A549 (cell line): ENCODE measurements around the gene NRIP2. TPM values are rescaled to one million over a fixed set of nuclear protein-coding genes. Genes with fewer than 3 reads are reported as not detected.

ENCODE experiments used
- ATAC-seq, 2 experiments: fragments of 200-7000 bp in 1 of 2; fragments of >200 bp in 1 of 2; cut with Nextera tagmentation in 1 of 2; cut with Tn5 transposase in 1 of 2; 3 replicates each; pipeline versions ENCODE4 v1.8.0 to v1.9.1; 2018 to 2020; ENCODE audit warnings: mild to moderate bottlenecking in 1 of 2, moderate library complexity in 1 of 2
- CTCF ChIA-PET: fragments of 300-600 bp; sonication (Branson Sonifier 250); formaldehyde crosslinking; extraction: SDS; loops from one replicate; lab custom pipeline; 2021; ENCODE audit warnings: antibody characterized with exemption, inconsistent platforms; lab: Yijun Ruan, JAX
- POLR2A ChIA-PET: fragments of 350-600 bp; formaldehyde crosslinking; extraction: SDS; loops from one replicate; lab custom pipeline; 2021; ENCODE audit warnings: antibody characterized with exemption, inconsistent platforms; lab: Yijun Ruan, JAX
- DNase-seq, 2 experiments: peaks; one replicate each; pipeline versions ENCODE4 v3.0.0 to v3.0.0-alpha.2; 2011 to 2016; ENCODE audit warnings: low read depth in 1 of 2, low spot score in 1 of 2
- FAIRE-seq: peaks from 2 replicates; lab custom pipeline; 2011; peaks lifted over from hg19 to GRCh38; lab: Jason Lieb, UNC
- H3K27ac ChIP-seq, 2 experiments: fragments of >200 bp; sonication (Bioruptor Twin); formaldehyde crosslinking; 3 replicates each; pipeline ENCODE4 v1.5.1; 2016 to 2017
- H3K4me1 ChIP-seq: fragments of >200 bp; sonication (Bioruptor Twin); formaldehyde crosslinking; 3 replicates; pipeline ENCODE4 v1.6.1; 2016
- H3K4me2 ChIP-seq: fragments of >200 bp; sonication (Bioruptor Twin); formaldehyde crosslinking; 3 replicates; pipeline ENCODE4 v1.6.1; 2016
- H3K4me3 ChIP-seq: fragments of >200 bp; sonication (Bioruptor Twin); formaldehyde crosslinking; 3 replicates; pipeline ENCODE4 v1.5.1; 2016
- H3K9me3 ChIP-seq: fragments of >200 bp; sonication (Bioruptor Twin); formaldehyde crosslinking; 3 replicates; pipeline ENCODE4 v1.6.1; 2016
- BHLHE40 ChIP-seq: IDR thresholded peaks from 2 replicates; pipeline ENCODE4 v1.6.1; 2012; ENCODE audit warnings: low read depth, low read length, inconsistent platforms
- CBX2 ChIP-seq: fragments of 200-600 bp; sonication (generic); IDR thresholded peaks from 2 replicates; pipeline ENCODE4 v1.6.1; 2016; ENCODE audit warnings: low read depth, mild to moderate bottlenecking, borderline replicate concordance
- CBX8 ChIP-seq: fragments of 200-600 bp; sonication (generic); IDR thresholded peaks from 2 replicates; pipeline ENCODE4 v1.6.1; 2016
- CEBPB ChIP-seq, 2 experiments: fragments of >200 bp in 1 of 2; sonication (Bioruptor Twin) in 1 of 2; formaldehyde crosslinking in 1 of 2; IDR thresholded peaks; 2 replicates each; pipeline ENCODE4 v1.6.1; 2012 to 2016
- CHD4 ChIP-seq: fragments of 200-600 bp; sonication (generic); IDR thresholded peaks from 2 replicates; pipeline ENCODE4 v1.6.1; 2016; ENCODE audit warnings: antibody characterized with exemption, mild to moderate bottlenecking, borderline replicate concordance
- EHF ChIP-seq: fragments of 250-450 bp; sonication (Bioruptor Pico); IDR thresholded peaks from 2 replicates; pipeline ENCODE4 v1.5.0; 2020; ENCODE audit warnings: mild to moderate bottlenecking
- EHMT2 ChIP-seq: fragments of 200-600 bp; sonication (generic); IDR thresholded peaks from 2 replicates; pipeline ENCODE4 v1.6.1; 2016; ENCODE audit warnings: antibody characterized with exemption, low read depth, mild to moderate bottlenecking, moderate library complexity
- ELK1 ChIP-seq: fragments of 150-350 bp; IDR thresholded peaks from 2 replicates; pipeline ENCODE4 v1.6.1; 2014; ENCODE audit warnings: low read depth, mild to moderate bottlenecking, low read length
- EP300 ChIP-seq, 2 experiments: fragments of >200 bp; sonication (Bioruptor Twin); formaldehyde crosslinking; IDR thresholded peaks; 2 replicates in 1 of 2; 3 replicates in 1 of 2; pipeline ENCODE4 v1.6.1; 2016 to 2017
- FOSB ChIP-seq: fragments of 250-450 bp; sonication (Bioruptor Pico); IDR thresholded peaks from 2 replicates; pipeline ENCODE4 v1.5.0; 2020; ENCODE audit warnings: mild to moderate bottlenecking, moderate library complexity
- FOSL2 ChIP-seq, 2 experiments: fragments of 450-650 bp in 1 of 2; fragments of >200 bp in 1 of 2; sonication (Bioruptor Twin) in 1 of 2; formaldehyde crosslinking; IDR thresholded peaks; 2 replicates each; pipeline versions ENCODE4 v1.5.0 to v1.6.1; 2016 to 2020; ENCODE audit warnings: mild to moderate bottlenecking in 1 of 2, moderate library complexity in 1 of 2
- FOXS1 ChIP-seq: fragments of 250-450 bp; sonication (Bioruptor Pico); IDR thresholded peaks from 2 replicates; pipeline ENCODE4 v1.5.0; 2020; ENCODE audit warnings: mild to moderate bottlenecking, moderate library complexity
- GATA3 ChIP-seq: IDR thresholded peaks from 2 replicates; pipeline ENCODE4 v1.6.1; 2012; ENCODE audit warnings: borderline replicate concordance
- HES2 ChIP-seq: fragments of >200 bp; sonication (Bioruptor Twin); formaldehyde crosslinking; IDR thresholded peaks from 2 replicates; pipeline ENCODE4 v1.6.1; 2016
- KDM1A ChIP-seq: fragments of 200-600 bp; sonication (generic); IDR thresholded peaks from 2 replicates; pipeline ENCODE4 v1.6.1; 2016; ENCODE audit warnings: low read depth, mild to moderate bottlenecking
- KDM5A ChIP-seq: fragments of 200-600 bp; sonication (generic); IDR thresholded peaks from 2 replicates; pipeline ENCODE4 v1.6.1; 2016; ENCODE audit warnings: antibody characterized with exemption, mild to moderate bottlenecking
- MAX ChIP-seq: IDR thresholded peaks from 2 replicates; pipeline ENCODE4 v1.6.1; 2012
- MYC ChIP-seq: IDR thresholded peaks from 2 replicates; pipeline ENCODE4 v1.6.1; 2012; ENCODE audit warnings: mild to moderate bottlenecking, inconsistent platforms, low read length, improper control_type of control experiment, borderline replicate concordance
- NPAS2 ChIP-seq: fragments of 250-450 bp; sonication (Bioruptor Pico); IDR thresholded peaks from 2 replicates; pipeline ENCODE4 v1.8.0; 2022; ENCODE audit warnings: mild to moderate bottlenecking, moderate library complexity, borderline replicate concordance
- NR3C1 ChIP-seq: fragments of >200 bp; sonication (Bioruptor Twin); formaldehyde crosslinking; IDR thresholded peaks from 3 replicates; pipeline ENCODE4 v1.6.1; 2017
- PBX3 ChIP-seq: IDR thresholded peaks from 2 replicates; pipeline ENCODE4 v1.6.1; 2012
- PHF8 ChIP-seq: fragments of 200-600 bp; sonication (generic); IDR thresholded peaks from 2 replicates; pipeline ENCODE4 v1.6.1; 2016; ENCODE audit warnings: low read depth, mild to moderate bottlenecking, antibody characterized with exemption, moderate library complexity, borderline replicate concordance
- POLR2AphosphoS2 ChIP-seq: conservative IDR thresholded peaks from 2 replicates; pipeline ENCODE4 v1.6.1; 2012; ENCODE audit warnings: low read length, improper control_type of control experiment, inconsistent platforms
- RARB ChIP-seq: fragments of 250-450 bp; sonication (Bioruptor Pico); IDR thresholded peaks from 2 replicates; pipeline ENCODE4 v1.8.0; 2021; ENCODE audit warnings: mild to moderate bottlenecking, moderate library complexity
- RFX5 ChIP-seq: fragments of 450-650 bp; IDR thresholded peaks from 2 replicates; pipeline ENCODE4 v1.7.1; 2014; ENCODE audit warnings: antibody characterized with exemption, mild to moderate bottlenecking, moderate library complexity
- SREBF2 ChIP-seq: fragments of 450-650 bp; IDR thresholded peaks from 2 replicates; pipeline ENCODE4 v1.6.1; 2014; ENCODE audit warnings: mild to moderate bottlenecking, moderate library complexity
- TFCP2L1 ChIP-seq: fragments of 250-450 bp; sonication (Bioruptor Pico); IDR thresholded peaks from 2 replicates; pipeline ENCODE4 v1.5.0; 2021; ENCODE audit warnings: mild to moderate bottlenecking
- TP53 ChIP-seq: fragments of 250-450 bp; sonication (Bioruptor Pico); IDR thresholded peaks from 2 replicates; pipeline ENCODE4 v1.5.0; 2021; ENCODE audit warnings: mild to moderate bottlenecking, moderate library complexity
- USF2 ChIP-seq: fragments of 450-650 bp; IDR thresholded peaks from 2 replicates; pipeline ENCODE4 v1.6.1; 2014; ENCODE audit warnings: antibody characterized with exemption
- ZFP36 ChIP-seq: fragments of 450-650 bp; IDR thresholded peaks from 2 replicates; pipeline ENCODE4 v1.6.1; 2014; ENCODE audit warnings: borderline replicate concordance; ENCODE audit not compliant: partially characterized antibody
- ZSCAN20 ChIP-seq: fragments of 250-450 bp; sonication (Bioruptor Pico); IDR thresholded peaks from 2 replicates; pipeline ENCODE4 v1.8.0; 2022; ENCODE audit warnings: mild to moderate bottlenecking, moderate library complexity
- WGBS: methylation state at CpG from one replicate; pipeline ENCODE4 v1.1.6; 2017; ENCODE audit errors: missing lambda C conversion rate; 5-methylcytosine and 5-hydroxymethylcytosine counted together
- polyA plus RNA-seq, 4 experiments: library from polyadenylated mRNA; depleted of rRNA in 3 of 4; stranded (reverse); fragments of >200 nt; fragmentation: RNase III in 1 of 4; extraction: RNeasy Plus Mini Kit Qiagen cat#74134 plus additional on column Dnase treatment in 1 of 4; gene quantifications; 2 replicates in 3 of 4; 3 replicates in 1 of 4; pipeline ENCODE4 v1.2.3, GENCODE V29; 2011 to 2017

Gene NRIP2
- polyA plus RNA-seq, 2 of the 4 experiments (the other 2 are of a cell fraction): not detected

- TF ChIP-seq USF2: peak; percentile 93
- TF ChIP-seq PBX3: no peak
These were observed 42.5 kb upstream of the NRIP2 start, which contains the start of the genes FOXM1 and RHNO1 (continued) for GRCh38 chr12:2877047-2877952.

GRCh38 chr12:2876431-2877046 lies 41.7 kb upstream of the NRIP2 start:
- ChIA-PET CTCF (interaction anchor here (0.6 to 1.3 kb wide), 5 partner anchors 9 to 68 kb away, joined by 3 to 5 read pairs (median 3); no protein-coding TSS in a partner anchor), POLR2A (interaction anchor here (0.6 to 2.1 kb wide), 7 partner anchors 9 to 83 kb away, joined by 3 to 14 read pairs (median 3); partner anchors contain the start of genes ITFG2 and TULP3)
- FAIRE-seq: no peak
- Histone ChIP-seq H3K9me3 (no peaks in the 10 kb centered on the region), H3K4me1 (peaks cover 12% of the 10 kb centered on the region), H3K4me2 (peak overlapping the region; percentile 85), H3K4me3 (peak overlapping the region; percentile 89), H3K27ac (peak overlapping the region; percentile 95 to 96)
- DNase-seq: peak; percentile 65 to 71
- 2% methylated on average over 23 of the region's 38 CpGs for WGBS
- ATAC-seq: peak; percentile 83 to 84
- TF ChIP-seq CHD4 (no peak), ZFP36 (no peak), BHLHE40 (no peak), SREBF2 (no peak), MAX (0 out of 2 replicates have a peak, but pooled peaks have one; percentile 20), ELK1 (no peak), ZSCAN20 (CRISPR knock-in tag) (no peak), KDM5A (peak; percentile 64; the same call in 1 of the 2 replicates), FOXS1 (CRISPR knock-in tag) (0 out of 2 replicates have a peak, but pooled peaks have one; percentile 38), FOSB (CRISPR knock-in tag) (no peak), EHMT2 (no peak), TFCP2L1 (CRISPR knock-in tag) (no peak), NR3C1 (no peak), CBX2 (no peak), NPAS2 (peak; percentile 48; the same call in 1 of the 2 replicates), FOSL2 (IDR thresholded peaks at IDR 0.05) (no peak), FOSL2 (CRISPR knock-in tag; IDR thresholded peaks at IDR 0.05) (no peak), PHF8 (no peak), GATA3 (no peak), CEBPB (IDR thresholded peaks at IDR 0.05) (no peak), TP53 (no peak), RARB (CRISPR knock-in tag) (no peak), EP300 (IDR thresholded peaks at IDR 0.05) (no peak), USF2 (no peak), RFX5 (no peak), PBX3 (no peak), CBX8 (no peak), KDM1A (no peak), POLR2AphosphoS2 (no peak), MYC (no peak), EHF (CRISPR knock-in tag) (peak; percentile 68; the same call in 1 of the 2 replicates), HES2 (no peak)
